Stimulated activated CD8-positive, alpha-beta memory T cell treated with anti-CD3 and anti-CD28 coated beads, Interleukin-4, amount 100 ng/mL, for 4 hours (primary cell): ENCODE measurements around the gene VWA2.

Experiments used
- DNase-seq, 2 donors: peaks; one replicate each; pipeline ENCODE4 v3.0.0-alpha.2; 2020; ENCODE audit warnings: low read depth in 2 of 2, low spot score in 1 of 2

Gene VWA2

GRCh38 chr10:114293075-114293474, 54.0 kb downstream of the VWA2 start:
- DNase-seq = no peak

GRCh38 chr10:114294549-114294948, 55.5 kb downstream of the VWA2 start:
- DNase-seq = no peak

GRCh38 chr10:114295393-114295792, 56.3 kb downstream of the VWA2 start:
- DNase-seq = no peak

GRCh38 chr10:114297136-114297705, 58.2 kb downstream of the VWA2 start:
- DNase-seq = no peak

- DNase-seq = no peak
Observed at GRCh38 chr10:114300036-114300645, 61.1 kb downstream of the VWA2 start.

- DNase-seq = no peak
Observed at GRCh38 chr10:114301177-114301576, 62.1 kb downstream of the VWA2 start.

GRCh38 chr10:114301951-114302710, 63.1 kb downstream of the VWA2 start:
- no peak for DNase-seq

GRCh38 chr10:114303556-114303955, 64.5 kb downstream of the VWA2 start:
- no peak for DNase-seq

- DNase-seq = peak; percentile 36 to 50
Observed at GRCh38 chr10:114304017-114304570, 65.0 kb downstream of the VWA2 start.

- DNase-seq = peak; percentile 10 to 19
Observed at GRCh38 chr10:114304571-114305421, 65.7 kb downstream of the VWA2 start.

GRCh38 chr10:114305521-114305925, 66.5 kb downstream of the VWA2 start:
- no peak for DNase-seq

- no peak for DNase-seq
Observed at GRCh38 chr10:114306116-114306973, 67.3 kb downstream of the VWA2 start.

- DNase-seq = no peak
Observed at GRCh38 chr10:114307731-114308130, 68.7 kb downstream of the VWA2 start.

- no peak for DNase-seq
Observed at GRCh38 chr10:114308531-114309363, 69.7 kb downstream of the VWA2 start.

GRCh38 chr10:114309364-114309651, 70.3 kb downstream of the VWA2 start:
- no peak for DNase-seq

- DNase-seq = no peak
Observed at GRCh38 chr10:114310346-114310745, 71.3 kb downstream of the VWA2 start.

GRCh38 chr10:114311023-114311422, 72.0 kb downstream of the VWA2 start:
- no peak for DNase-seq

GRCh38 chr10:114311496-114312209, 72.6 kb downstream of the VWA2 start:
- DNase-seq = no peak

GRCh38 chr10:114313139-114313538, 74.1 kb downstream of the VWA2 start:
- no peak for DNase-seq
